B cell (primary cell): ENCODE measurements around the gene ZNF784. TPM values are rescaled to one million over a fixed set of nuclear protein-coding genes. Genes with fewer than 3 reads are reported as not detected.
A peak's percentile ranks its signal among the peaks of the same experiment; 100 is the strongest.

ENCODE experiments used
- ATAC-seq: fragments of 200-7000 bp; cut with Tn5 transposase; one replicate; pipeline ENCODE4 v1.10.0; 2021; ENCODE audit warnings: low read depth, mild to moderate bottlenecking, moderate number of reproducible peaks, moderate library complexity
- CTCF ChIA-PET: fragments of 350-600 bp; sonication (Branson Sonifier 250); formaldehyde crosslinking; loops from one replicate; lab custom pipeline; 2021; ENCODE audit warnings: antibody characterized with exemption, inconsistent platforms; lab: Charles Lee
- POLR2A ChIA-PET: fragments of 350-600 bp; sonication (Branson Sonifier 250); formaldehyde crosslinking; loops from one replicate; lab custom pipeline; 2021; ENCODE audit warnings: antibody characterized with exemption; lab: Charles Lee
- DNase-seq: peaks from one replicate; pipeline ENCODE4 v3.0.0; 2013
- H2AFZ ChIP-seq: 2 replicates; pipeline ENCODE4 v1.6.1; 2012; ENCODE audit warnings: mild to moderate bottlenecking, low read depth, low read length; ENCODE audit not compliant: insufficient read depth, poor library complexity, severe bottlenecking
- H3K27ac ChIP-seq, 2 donors: 1 replicate in 1 of 2; 2 replicates in 1 of 2; pipeline ENCODE4 v1.5.1; 2012 to 2013; ENCODE audit warnings: low read length in 2 of 2, mild to moderate bottlenecking in 2 of 2, moderate library complexity in 1 of 2
- H3K27me3 ChIP-seq, 4 experiments: fragments of 200-600 bp in 1 of 4; sonication (generic) in 1 of 4; replicated peaks in 1 of 4; 1 replicate in 2 of 4; 2 replicates in 2 of 4; pipeline versions ENCODE4 v1.6.1 to v1.7.0; 2013 to 2016; ENCODE audit warnings: low read length in 3 of 4, mild to moderate bottlenecking in 2 of 4, mixed read lengths in 1 of 4, moderate library complexity in 1 of 4; ENCODE audit not compliant: insufficient read depth in 4 of 4, control insufficient read depth in 3 of 4; ENCODE audit errors: control extremely low read depth in 1 of 4
- H3K36me3 ChIP-seq, 2 experiments: replicated peaks in 1 of 2; 1 replicate in 1 of 2; 2 replicates in 1 of 2; pipeline versions ENCODE4 v1.6.1 to v1.7.1; 2013; ENCODE audit warnings: low read length in 1 of 2; ENCODE audit not compliant: insufficient read depth in 2 of 2, control insufficient read depth in 1 of 2; ENCODE audit errors: control extremely low read depth in 1 of 2, extremely low read depth in 1 of 2
- H3K4me1 ChIP-seq, 2 donors: fragments of 200-600 bp in 1 of 2; sonication (generic) in 1 of 2; 1 replicate in 1 of 2; 2 replicates in 1 of 2; pipeline versions ENCODE4 v1.5.1 to v1.6.1; 2013 to 2017; ENCODE audit warnings: low read length in 2 of 2; ENCODE audit not compliant: control insufficient read depth in 2 of 2, insufficient read depth in 2 of 2
- H3K4me2 ChIP-seq: replicated peaks from 2 replicates; pipeline ENCODE3; 2012; ENCODE audit warnings: mild to moderate bottlenecking, low read depth, low read length; ENCODE audit not compliant: poor library complexity, severe bottlenecking
- H3K4me3 ChIP-seq, 5 experiments: fragments of 200-600 bp in 1 of 5; sonication (generic) in 1 of 5; 1 replicate in 3 of 5; 2 replicates in 2 of 5; pipeline versions ENCODE4 v1.5.1 to v1.7.0; 2011 to 2016; ENCODE audit warnings: low read length in 4 of 5, mild to moderate bottlenecking in 4 of 5, low read depth in 2 of 5, control low read depth in 1 of 5, moderate library complexity in 1 of 5; ENCODE audit not compliant: insufficient read depth in 1 of 5; ENCODE audit errors: control extremely low read depth in 1 of 5, extremely low read depth in 1 of 5
- H3K79me2 ChIP-seq: fragments of 200-600 bp; sonication (generic); one replicate; pipeline ENCODE4 v1.6.0; 2016; ENCODE audit warnings: low read length; ENCODE audit not compliant: control insufficient read depth, insufficient read depth
- H3K9ac ChIP-seq: fragments of 200-600 bp; sonication (generic); 2 replicates; pipeline ENCODE4 v1.6.1; 2017; ENCODE audit warnings: mild to moderate bottlenecking, low read length, moderate library complexity
- H3K9me3 ChIP-seq, 3 donors: one replicate each; pipeline versions ENCODE4 v1.6.1 to v1.7.1; 2013; ENCODE audit warnings: low read length in 2 of 3; ENCODE audit not compliant: control insufficient read depth in 2 of 3, insufficient read depth in 1 of 3; ENCODE audit errors: control extremely low read depth in 1 of 3
- H4K20me1 ChIP-seq: 2 replicates; pipeline ENCODE4 v1.6.0; 2012; ENCODE audit warnings: mild to moderate bottlenecking, low read length; ENCODE audit not compliant: insufficient read depth, control insufficient read depth, poor library complexity, severe bottlenecking
- H3K27ac Mint-ChIP-seq: one replicate; pipeline ENCODE4 v1.8.0; 2021; ENCODE audit warnings: mixed read lengths
- H3K27me3 Mint-ChIP-seq: one replicate; pipeline ENCODE4 v1.8.0; 2021; ENCODE audit warnings: mixed read lengths
- H3K4me1 Mint-ChIP-seq: one replicate; pipeline ENCODE4 v1.8.0; 2021; ENCODE audit warnings: mixed read lengths
- H3K4me3 Mint-ChIP-seq: one replicate; pipeline ENCODE4 v1.8.0; 2021; ENCODE audit warnings: mixed read lengths
- H3K9me3 Mint-ChIP-seq: one replicate; pipeline ENCODE4 v1.8.0; 2022; ENCODE audit warnings: mixed read lengths; ENCODE audit not compliant: insufficient read depth
- CTCF ChIP-seq: fragments of 200-600 bp; IDR thresholded peaks from one replicate; pipeline ENCODE4 v1.8.0; 2022; ENCODE audit warnings: antibody characterized with exemption, mild to moderate bottlenecking
- EZH2 ChIP-seq: IDR thresholded peaks from 2 replicates; pipeline ENCODE4 v1.6.1; 2012; ENCODE audit warnings: borderline replicate concordance, low read depth, mild to moderate bottlenecking, moderate library complexity, low read length; ENCODE audit not compliant: insufficient read depth, poor library complexity, severe bottlenecking
- WGBS: methylation state at CpG from one replicate; pipeline ENCODE4 v1.1.5; 2013; ENCODE audit warnings: missing lambda C conversion rate; ENCODE audit not compliant: insufficient coverage; 5-methylcytosine and 5-hydroxymethylcytosine counted together
- intact Hi-C: fragments of 100-400 bp; cut with micrococcal nuclease; formaldehyde crosslinking; loops from one replicate; pipeline ENCODE4 v1.10.0; 2022
- polyA plus RNA-seq: library from polyadenylated mRNA; depleted of rRNA; stranded (reverse); fragments of >200 nt; gene quantifications from 2 replicates; pipeline ENCODE4 v1.2.3, GENCODE V29; 2012
- total RNA-seq, 2 donors: library from RNA; stranded (reverse); fragments of 120-200 nt in 1 of 2; gene quantifications; 1 replicate in 1 of 2; 2 replicates in 1 of 2; pipeline versions ENCODE4 v1.2.3 to v1.2.4, GENCODE V29; 2013 to 2022

Gene ZNF784
- total and polyA plus RNA-seq, 2 donors (not counting 1 experiment from before 2014, with no cell fraction given), result 9.2 to 9.7 TPM

GRCh38 chr19:55586976-55587668 lies 37.2 kb downstream of the ZNF784 start:
- WGBS, result 1% methylated on average over 23 of the region's 40 CpGs
- H3K9me3 ChIP-seq, result no peaks in the 10 kb centered on the region
- peak overlapping the region; percentile 90 for H3K4me3 Mint-ChIP-seq
- H2AFZ ChIP-seq, result peak overlapping the region; percentile 70
- no peak overlapping the region for H3K27ac ChIP-seq
- intact Hi-C loops, result loop anchor here (1.0 to 2.0 kb wide), 3 partner anchors 12 to 37 kb away; partner anchors contain the start of genes FIZ1, ZNF784 and ZNF865
- H3K4me1 Mint-ChIP-seq, result peaks cover 26% of the 10 kb centered on the region
- peak overlapping the region; percentile 79 for H3K4me2 ChIP-seq
- peak; percentile 93 for DNase-seq
- no peaks in the 10 kb centered on the region for H3K36me3 ChIP-seq
- no peaks in the 10 kb centered on the region for H3K9me3 Mint-ChIP-seq
- peak overlapping the region; percentile 54 for H3K9ac ChIP-seq
- peaks cover 24 to 27% of the 10 kb centered on the region in 2 donors for H3K4me1 ChIP-seq
- no peaks in the 10 kb centered on the region for H4K20me1 ChIP-seq
- H3K4me3 ChIP-seq, result peak overlapping the region; percentile 33 to 59 (median 41)
- peak overlapping the region; percentile 84 for H3K27ac Mint-ChIP-seq
- TF ChIP-seq EZH2 (no peak), CTCF (no peak)
- H3K79me2 ChIP-seq, result no peaks in the 10 kb centered on the region
- H3K27me3 Mint-ChIP-seq, result no peaks in the 10 kb centered on the region
- peak; percentile 94 for ATAC-seq
- ChIA-PET CTCF (interaction anchor here (1.2 to 1.6 kb wide), 4 partner anchors 19 to 83 kb away, joined by 3 to 5 read pairs (median 4); no protein-coding TSS in a partner anchor), POLR2A (interaction anchor here (1.1 kb wide), 1 partner anchor 12 kb away, joined by 12 read pairs; the partner anchor contains the start of genes FIZ1 and ZNF524)
- no peaks in the 10 kb centered on the region for H3K27me3 ChIP-seq
